Peyer's patch (tissue), 4 donors: ENCODE results near the gene RPL38. TPM values are rescaled to one million over a fixed set of nuclear protein-coding genes. Genes with fewer than 3 reads are reported as not detected.
A peak's percentile ranks its signal among the peaks of the same experiment; 100 is the strongest.

Experiments used
- DNase-seq, 3 donors: peaks; one replicate each; pipeline ENCODE4 v3.0.0-alpha.2; 2017 to 2019
- H3K27ac ChIP-seq, 4 donors: fragments of 200-600 bp; sonication (generic); one replicate each; pipeline ENCODE4 v1.5.1; 2016 to 2019
- H3K27me3 ChIP-seq, 2 donors: fragments of 200-600 bp; sonication (generic); one replicate each; pipeline ENCODE4 v1.5.1; 2019
- H3K36me3 ChIP-seq, 3 donors: fragments of 200-600 bp; sonication (generic); one replicate each; pipeline ENCODE4 v1.5.1; 2016 to 2019
- H3K4me1 ChIP-seq, 4 donors: fragments of 200-600 bp; sonication (generic); one replicate each; pipeline ENCODE4 v1.5.1; 2016 to 2019
- H3K4me3 ChIP-seq, 4 donors: fragments of 200-600 bp; sonication (generic); 1 replicate in 3 of 4; 2 replicates in 1 of 4; pipeline ENCODE4 v1.5.1; 2016 to 2019; ENCODE audit warnings: mild to moderate bottlenecking in 1 of 4
- H3K9me3 ChIP-seq, 4 donors: fragments of 200-600 bp; sonication (generic); one replicate each; pipeline ENCODE4 v1.5.1; 2016 to 2019; ENCODE audit warnings: mild to moderate bottlenecking in 1 of 4
- POLR2A ChIP-seq, 2 donors: fragments of 450-650 bp; IDR thresholded peaks; one replicate each; pipeline ENCODE4 v1.5.1; 2017; ENCODE audit warnings: antibody characterized with exemption in 2 of 2, mild to moderate bottlenecking in 2 of 2, moderate library complexity in 2 of 2
- total RNA-seq, 4 donors: library from RNA; depleted of rRNA; stranded (reverse); fragments of >200 nt; gene quantifications; one replicate each; pipeline ENCODE4 v1.1.0, GENCODE V29; 2016
- TF ChIP-seq, protein P1 (sequence below), 6 experiments: fragments of 450-650 bp in 4 of 6; fragments of 200-600 bp in 2 of 6; sonication (generic) in 1 of 6; IDR thresholded peaks; one replicate each; pipeline ENCODE4 v1.5.1; 2017 to 2019; ENCODE audit warnings: antibody characterized with exemption in 6 of 6, mild to moderate bottlenecking in 3 of 6, moderate library complexity in 1 of 6

Gene RPL38
- total RNA-seq, 4 donors from 2014 or later, result 222 to 392 (median 289) TPM

- Histone ChIP-seq H3K4me1 (no peaks in the 10 kb centered on the region), H3K9me3 (no peaks in the 10 kb centered on the region), H3K27me3 (no peaks in the 10 kb centered on the region), H3K4me3 (no peak overlapping the region), H3K27ac (no peak overlapping the region), H3K36me3 (no peaks in the 10 kb centered on the region)
- TF ChIP-seq, protein P1, sequence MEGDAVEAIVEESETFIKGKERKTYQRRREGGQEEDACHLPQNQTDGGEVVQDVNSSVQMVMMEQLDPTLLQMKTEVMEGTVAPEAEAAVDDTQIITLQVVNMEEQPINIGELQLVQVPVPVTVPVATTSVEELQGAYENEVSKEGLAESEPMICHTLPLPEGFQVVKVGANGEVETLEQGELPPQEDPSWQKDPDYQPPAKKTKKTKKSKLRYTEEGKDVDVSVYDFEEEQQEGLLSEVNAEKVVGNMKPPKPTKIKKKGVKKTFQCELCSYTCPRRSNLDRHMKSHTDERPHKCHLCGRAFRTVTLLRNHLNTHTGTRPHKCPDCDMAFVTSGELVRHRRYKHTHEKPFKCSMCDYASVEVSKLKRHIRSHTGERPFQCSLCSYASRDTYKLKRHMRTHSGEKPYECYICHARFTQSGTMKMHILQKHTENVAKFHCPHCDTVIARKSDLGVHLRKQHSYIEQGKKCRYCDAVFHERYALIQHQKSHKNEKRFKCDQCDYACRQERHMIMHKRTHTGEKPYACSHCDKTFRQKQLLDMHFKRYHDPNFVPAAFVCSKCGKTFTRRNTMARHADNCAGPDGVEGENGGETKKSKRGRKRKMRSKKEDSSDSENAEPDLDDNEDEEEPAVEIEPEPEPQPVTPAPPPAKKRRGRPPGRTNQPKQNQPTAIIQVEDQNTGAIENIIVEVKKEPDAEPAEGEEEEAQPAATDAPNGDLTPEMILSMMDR (IDR thresholded peaks at IDR 0.05), result no peak
- no peak for DNase-seq
Measured at GRCh38 chr17:74177018-74177450, 26.4 kb upstream of the RPL38 start.

DNA sequence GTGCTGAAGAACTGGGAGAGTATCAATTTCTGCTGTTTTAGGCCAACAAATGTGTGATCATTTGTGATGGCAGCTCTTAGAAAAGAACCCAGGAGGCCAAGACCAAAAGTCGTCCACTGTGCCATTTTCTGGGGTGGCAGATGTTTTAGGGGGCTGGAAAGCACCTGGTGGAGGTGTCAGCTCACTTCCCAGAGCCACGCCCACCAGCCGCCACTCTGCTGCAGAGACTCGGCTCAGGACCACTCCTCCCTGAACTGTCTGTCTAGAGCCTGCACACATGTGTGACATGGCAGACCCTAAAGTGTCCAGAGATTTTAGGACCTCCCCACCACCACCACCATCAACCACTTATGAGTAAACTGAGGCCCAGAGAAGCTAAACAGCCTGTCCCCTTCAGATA lies 23.9 kb upstream of the RPL38 start:
- H3K36me3 ChIP-seq, result no peaks in the 10 kb centered on the region
- no peak for TF ChIP-seq POLR2A (IDR thresholded peaks at IDR 0.05)
- TF ChIP-seq, protein P1 (IDR thresholded peaks at IDR 0.05), result no peak
- H3K9me3 ChIP-seq, result no peaks in the 10 kb centered on the region
- no peak overlapping the region for H3K27ac ChIP-seq
- H3K4me3 ChIP-seq, result no peak overlapping the region
- no peaks in the 10 kb centered on the region for H3K27me3 ChIP-seq
- no peak for DNase-seq
- no peaks in the 10 kb centered on the region for H3K4me1 ChIP-seq

DNA sequence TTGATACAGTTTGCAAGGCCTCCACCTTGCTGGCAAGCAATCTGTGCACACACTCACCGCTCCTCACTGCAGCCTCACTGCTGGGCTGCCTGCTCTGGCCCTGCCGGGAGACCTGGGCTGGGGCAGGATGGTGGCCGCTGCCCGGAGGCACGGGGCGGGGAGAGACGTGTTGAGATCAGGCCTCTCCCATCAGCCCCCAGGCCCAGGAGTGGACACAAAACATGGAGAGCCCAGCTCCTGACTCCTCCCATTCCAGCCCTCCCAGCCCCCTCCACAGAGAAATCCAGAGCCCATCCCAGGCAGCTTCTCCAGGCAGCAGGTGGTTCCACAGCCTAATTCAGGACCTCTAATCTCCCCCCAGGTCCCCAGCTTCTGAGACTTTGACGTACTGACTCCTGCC lies 23.1 kb upstream of the RPL38 start:
- Histone ChIP-seq H3K36me3 (no peaks in the 10 kb centered on the region), H3K27me3 (no peaks in the 10 kb centered on the region), H3K27ac (no peak overlapping the region), H3K9me3 (no peaks in the 10 kb centered on the region), H3K4me3 (no peak overlapping the region), H3K4me1 (no peaks in the 10 kb centered on the region)
- DNase-seq, result no peak
- no peak for TF ChIP-seq POLR2A (IDR thresholded peaks at IDR 0.05)
- TF ChIP-seq, protein P1 (IDR thresholded peaks at IDR 0.05), result no peak

DNA sequence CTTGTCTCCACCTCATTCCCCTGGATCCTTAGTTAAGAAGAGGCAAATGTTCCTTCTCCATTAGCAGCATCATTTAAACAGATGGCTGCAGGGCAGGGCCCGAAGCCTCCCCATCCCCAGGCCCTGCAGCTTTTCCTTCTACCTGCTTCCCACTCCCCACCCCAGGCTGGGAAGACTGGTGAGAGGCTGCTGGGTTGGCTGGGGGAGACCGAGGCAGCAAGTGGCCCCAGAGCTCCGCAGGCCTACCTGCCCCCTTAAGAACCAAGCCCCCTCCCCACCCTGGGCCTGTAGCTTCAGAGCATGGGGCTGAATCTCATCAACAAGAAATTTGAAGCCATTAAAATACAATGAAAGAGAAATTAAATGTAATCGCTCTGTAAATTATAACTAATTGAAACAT lies 22.1 kb upstream of the RPL38 start:
- H3K4me3 ChIP-seq, result no peak overlapping the region
- no peaks in the 10 kb centered on the region for H3K36me3 ChIP-seq
- TF ChIP-seq, protein P1 (IDR thresholded peaks at IDR 0.05), result no peak
- no peak for TF ChIP-seq POLR2A (IDR thresholded peaks at IDR 0.05)
- no peaks in the 10 kb centered on the region for H3K27me3 ChIP-seq
- H3K9me3 ChIP-seq, result no peaks in the 10 kb centered on the region
- no peaks in the 10 kb centered on the region for H3K4me1 ChIP-seq
- peak in 1 of 3 donors; percentile 6 for DNase-seq
- H3K27ac ChIP-seq, result no peak overlapping the region

DNA sequence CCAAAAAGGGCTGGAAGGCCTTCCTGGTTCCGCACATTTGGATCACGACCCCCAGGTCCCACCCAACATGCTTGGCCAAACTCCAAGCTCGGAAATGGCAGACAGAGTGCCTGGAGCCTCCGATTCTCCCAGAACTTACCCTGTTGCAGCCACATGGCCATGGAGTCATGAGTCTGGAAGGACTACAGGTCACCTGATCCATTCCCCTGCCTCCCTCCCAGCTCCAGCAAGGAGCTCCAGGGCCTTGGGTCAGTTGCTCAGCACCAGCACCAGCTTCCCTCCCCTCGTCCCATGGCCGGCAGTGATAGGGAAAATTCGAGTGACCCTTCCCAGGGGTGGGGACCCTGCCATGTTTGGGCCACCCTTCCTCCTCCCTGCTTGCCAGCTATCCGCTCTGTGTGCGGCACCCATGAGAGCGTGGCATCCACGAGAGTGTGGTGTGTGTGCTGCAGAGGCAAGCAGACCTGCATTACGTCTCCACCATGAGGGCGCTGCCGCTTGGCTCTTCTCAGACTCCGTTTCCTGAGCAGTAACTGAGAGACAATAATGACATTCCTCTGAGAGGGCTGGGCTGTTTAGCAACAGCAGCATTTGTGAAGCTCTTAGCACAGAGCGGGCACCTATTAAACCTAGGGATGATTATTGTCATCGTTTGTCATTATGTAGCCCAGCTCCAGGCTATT lies 21.3 kb upstream of the RPL38 start:
- H3K4me3 ChIP-seq, result no peak overlapping the region
- H3K36me3 ChIP-seq, result no peaks in the 10 kb centered on the region
- TF ChIP-seq, protein P1 (IDR thresholded peaks at IDR 0.05), result no peak
- no peak for TF ChIP-seq POLR2A (IDR thresholded peaks at IDR 0.05)
- peak in 1 of 3 donors; percentile 37 for DNase-seq
- H3K27ac ChIP-seq, result no peak overlapping the region
- H3K4me1 ChIP-seq, result no peaks in the 10 kb centered on the region
- H3K27me3 ChIP-seq, result no peaks in the 10 kb centered on the region
- no peaks in the 10 kb centered on the region for H3K9me3 ChIP-seq
